Measurements from ENCODE around the gene MAPK8. TPM values are rescaled to one million over a fixed set of nuclear protein-coding genes. Genes with fewer than 3 reads are reported as not detected.

Gene MAPK8
- total RNA-seq, 1 donor from 2014 or later, result 7.7 TPM

- DNase-seq (ENCODE audit: low spot score in 2 of 2), result no peak
- Histone ChIP-seq H3K4me1 (no peaks in the 10 kb centered on the region), H3K36me3 (peaks cover 6 to 45% of the 10 kb centered on the region in 2 donors), H3K27me3 (no peaks in the 10 kb centered on the region), H3K4me3 (no peak overlapping the region), H3K27ac (no peak overlapping the region), H3K9me3 (peaks cover 3 to 7% of the 10 kb centered on the region in 2 donors)
- no peak for TF ChIP-seq CTCF (IDR thresholded peaks at IDR 0.05)
- intact Hi-C loops (cut with DNase I), result no loop called here
Measured at GRCh38 chr10:48410503-48410902, 104.0 kb downstream of the MAPK8 start.

- no peaks in the 10 kb centered on the region for H3K27me3 ChIP-seq
- no peaks in the 10 kb centered on the region for H3K4me1 ChIP-seq
- peaks cover 3 to 7% of the 10 kb centered on the region in 2 donors for H3K9me3 ChIP-seq
- intact Hi-C loops (cut with DNase I), result no loop called here
- no peak for TF ChIP-seq CTCF (IDR thresholded peaks at IDR 0.05)
- no peak overlapping the region for H3K27ac ChIP-seq
- peaks cover 6 to 42% of the 10 kb centered on the region in 2 donors for H3K36me3 ChIP-seq
- DNase-seq (ENCODE audit: low spot score in 2 of 2), result no peak
- H3K4me3 ChIP-seq, result no peak overlapping the region
Measured at GRCh38 chr10:48411510-48411909, 105.0 kb downstream of the MAPK8 start.

- intact Hi-C loops (cut with DNase I), result no loop called here
- peaks cover 6 to 39% of the 10 kb centered on the region in 2 donors for H3K36me3 ChIP-seq
- H3K4me1 ChIP-seq, result no peaks in the 10 kb centered on the region
- peaks cover 3 to 7% of the 10 kb centered on the region in 2 donors for H3K9me3 ChIP-seq
- no peaks in the 10 kb centered on the region for H3K27me3 ChIP-seq
- TF ChIP-seq CTCF (IDR thresholded peaks at IDR 0.05), result no peak
- DNase-seq (ENCODE audit: low spot score in 2 of 2), result no peak
- no peak overlapping the region for H3K4me3 ChIP-seq
- H3K27ac ChIP-seq, result no peak overlapping the region
Measured at GRCh38 chr10:48412081-48412480, 105.6 kb downstream of the MAPK8 start.

GRCh38 chr10:48412933-48413332 lies 106.5 kb downstream of the MAPK8 start:
- TF ChIP-seq CTCF (IDR thresholded peaks at IDR 0.05), result no peak
- peaks cover 3 to 7% of the 10 kb centered on the region in 2 donors for H3K9me3 ChIP-seq
- no peak overlapping the region for H3K4me3 ChIP-seq
- H3K27ac ChIP-seq, result no peak overlapping the region
- intact Hi-C loops (cut with DNase I), result no loop called here
- no peaks in the 10 kb centered on the region for H3K27me3 ChIP-seq
- H3K4me1 ChIP-seq, result no peaks in the 10 kb centered on the region
- peaks cover 6 to 39% of the 10 kb centered on the region in 2 donors for H3K36me3 ChIP-seq
- DNase-seq (ENCODE audit: low spot score in 2 of 2), result no peak

GRCh38 chr10:48414160-48414559 lies 107.7 kb downstream of the MAPK8 start:
- Histone ChIP-seq H3K9me3 (peaks cover 3 to 7% of the 10 kb centered on the region in 2 donors), H3K4me1 (no peaks in the 10 kb centered on the region), H3K27me3 (no peaks in the 10 kb centered on the region), H3K36me3 (peaks cover 6 to 33% of the 10 kb centered on the region in 2 donors), H3K4me3 (no peak overlapping the region), H3K27ac (no peak overlapping the region)
- TF ChIP-seq CTCF (IDR thresholded peaks at IDR 0.05), result no peak
- DNase-seq (ENCODE audit: low spot score in 2 of 2), result no peak
- intact Hi-C loops (cut with DNase I), result no loop called here

- TF ChIP-seq CTCF (IDR thresholded peaks at IDR 0.05), result no peak
- Histone ChIP-seq H3K9me3 (peaks cover 3 to 7% of the 10 kb centered on the region in 2 donors), H3K27me3 (no peaks in the 10 kb centered on the region), H3K4me1 (no peaks in the 10 kb centered on the region), H3K36me3 (peaks cover 5 to 30% of the 10 kb centered on the region in 2 donors), H3K27ac (no peak overlapping the region), H3K4me3 (no peak overlapping the region)
- intact Hi-C loops (cut with DNase I), result no loop called here
- DNase-seq (ENCODE audit: low spot score in 2 of 2), result no peak
Measured at GRCh38 chr10:48414778-48415177, 108.3 kb downstream of the MAPK8 start.

All from ascending aorta (tissue), 2 donors.